Gastroesophageal sphincter (tissue), 3 donors: ENCODE measurements around the gene HM13.

ENCODE experiments used
- CTCF ChIP-seq, 4 experiments: fragments of 200-600 bp in 2 of 4; fragments of 450-650 bp in 2 of 4; sonication (generic) in 1 of 4; IDR thresholded peaks; one replicate each; pipeline ENCODE4 v1.5.1; 2017 to 2019; ENCODE audit warnings: antibody characterized with exemption in 4 of 4, mild to moderate bottlenecking in 2 of 4, moderate library complexity in 2 of 4
- POLR2A ChIP-seq, 2 donors: fragments of 450-650 bp; IDR thresholded peaks; one replicate each; pipeline ENCODE4 v1.6.1; 2017; ENCODE audit warnings: antibody characterized with exemption in 2 of 2, mild to moderate bottlenecking in 2 of 2, moderate library complexity in 1 of 2
- POLR2AphosphoS5 ChIP-seq: sonication (generic); formaldehyde crosslinking; IDR thresholded peaks from one replicate; pipeline ENCODE4 v1.6.1; 2017; ENCODE audit warnings: antibody characterized with exemption

GRCh38 chr20:31602779-31603441 is 88.7 kb downstream of the HM13 start:
- TF ChIP-seq POLR2A (IDR thresholded peaks at IDR 0.05) (no peak), CTCF (IDR thresholded peaks at IDR 0.05) (no peak), POLR2AphosphoS5 (no peak)
